Fibroblast of pulmonary artery (primary cell): ENCODE data around the gene DEPDC5.

Source experiments
- DNase-seq: peaks from one replicate; pipeline ENCODE4 v3.0.0-alpha.2; 2010; ENCODE audit warnings: low read depth
- H3K4me3 ChIP-seq: replicated peaks from 2 replicates; pipeline ENCODE4 v1.5.1; 2011; ENCODE audit warnings: low read depth, mild to moderate bottlenecking, control low read depth, low read length, moderate library complexity
- CTCF ChIP-seq: IDR thresholded peaks from 2 replicates; pipeline ENCODE4 v1.5.1; 2011; ENCODE audit warnings: mild to moderate bottlenecking, control low read depth, low read length, inconsistent platforms; ENCODE audit errors: missing control alignments

DEPDC5 gene

DNA sequence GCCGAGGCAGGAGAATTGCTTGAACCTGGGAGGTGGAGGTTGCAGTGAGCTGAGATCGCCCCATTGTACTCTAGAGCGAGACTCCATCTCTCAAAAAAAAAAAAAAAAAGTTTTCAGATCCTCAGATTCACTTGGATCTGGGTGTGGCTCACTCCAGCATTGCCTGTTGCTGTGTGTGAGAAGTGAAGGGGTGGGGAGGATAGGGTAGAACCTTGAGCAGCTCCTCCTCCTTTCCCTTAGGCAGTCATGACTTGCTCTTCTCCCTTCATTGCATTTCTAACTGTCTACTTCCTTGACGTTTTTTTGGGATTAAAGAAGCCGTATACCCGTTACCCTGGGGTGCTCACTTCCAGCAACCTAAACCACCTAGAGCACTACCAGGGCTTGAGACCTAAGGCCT, 127.4 kb downstream of the DEPDC5 start:
- TF ChIP-seq CTCF, result no peak
- H3K4me3 ChIP-seq, result no peak overlapping the region
- no peak for DNase-seq

GRCh38 chr22:31881865-31882264, 128.0 kb downstream of the DEPDC5 start:
- DNase-seq, result no peak
- TF ChIP-seq CTCF, result no peak
- no peak overlapping the region for H3K4me3 ChIP-seq

DNA sequence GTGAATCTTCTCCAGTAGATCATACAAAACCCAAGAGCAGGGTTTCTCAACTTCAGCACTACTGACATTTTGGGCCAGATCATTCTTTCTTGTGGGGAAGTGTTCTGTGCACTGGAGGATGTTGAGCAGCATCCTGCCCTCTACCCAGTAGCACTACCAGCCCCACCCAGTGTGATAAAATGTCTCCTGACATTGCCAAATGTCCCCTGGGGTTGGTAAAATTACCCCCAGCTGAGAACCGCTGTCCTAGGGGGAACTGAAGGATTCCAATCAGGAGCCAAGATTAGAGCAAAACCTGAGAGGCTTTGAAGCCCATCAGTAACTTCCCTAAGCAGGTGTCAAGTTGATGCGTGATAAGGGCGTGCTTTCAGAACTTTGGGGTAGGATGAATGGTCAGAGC, 129.2 kb downstream of the DEPDC5 start:
- DNase-seq, result no peak
- no peak overlapping the region for H3K4me3 ChIP-seq
- no peak for TF ChIP-seq CTCF

DNA sequence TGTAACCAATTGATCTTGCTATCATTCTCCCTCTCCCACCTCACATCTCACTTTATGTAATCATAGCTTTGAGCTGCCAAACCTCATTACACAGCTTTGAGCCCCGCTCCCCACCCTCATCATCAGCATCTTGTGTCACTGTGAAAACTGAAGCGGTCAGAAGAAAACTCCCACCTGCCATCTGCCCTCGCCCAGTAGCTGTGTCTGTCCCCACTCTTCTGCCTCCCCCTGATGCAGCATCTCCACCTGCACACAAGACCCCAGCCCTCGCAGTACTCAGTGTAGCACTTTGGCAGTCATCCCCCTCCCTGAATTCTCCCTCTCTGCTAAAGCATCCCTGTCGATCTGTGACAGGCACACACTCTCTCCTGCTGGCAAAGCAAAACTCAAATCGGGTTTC, 130.2 kb downstream of the DEPDC5 start:
- no peak for DNase-seq
- TF ChIP-seq CTCF, result no peak
- no peak overlapping the region for H3K4me3 ChIP-seq

- DNase-seq, result no peak
- no peak overlapping the region for H3K4me3 ChIP-seq
- TF ChIP-seq CTCF, result no peak
These were observed 137.7 kb downstream of the DEPDC5 start for GRCh38 chr22:31891366-31892079.

DNA sequence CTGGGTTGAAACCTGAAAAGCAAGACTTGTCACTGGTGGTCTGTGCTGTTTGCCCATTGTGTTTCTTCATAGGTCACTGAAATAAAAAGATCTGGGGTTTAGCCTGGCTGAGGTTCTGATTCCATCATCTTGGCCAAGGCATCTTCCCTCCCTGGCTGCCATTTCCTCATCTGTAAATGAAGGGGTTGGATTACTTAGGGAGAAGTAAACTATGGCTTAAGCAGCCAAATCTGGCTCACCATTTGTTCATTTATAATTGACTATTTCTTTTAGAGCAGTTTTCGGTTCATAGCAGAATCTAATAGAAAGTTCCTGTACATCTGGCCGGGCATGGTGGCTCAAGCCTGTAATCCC, 138.2 kb downstream of the DEPDC5 start:
- H3K4me3 ChIP-seq, result no peak overlapping the region
- DNase-seq, result no peak
- TF ChIP-seq CTCF, result no peak

DNA sequence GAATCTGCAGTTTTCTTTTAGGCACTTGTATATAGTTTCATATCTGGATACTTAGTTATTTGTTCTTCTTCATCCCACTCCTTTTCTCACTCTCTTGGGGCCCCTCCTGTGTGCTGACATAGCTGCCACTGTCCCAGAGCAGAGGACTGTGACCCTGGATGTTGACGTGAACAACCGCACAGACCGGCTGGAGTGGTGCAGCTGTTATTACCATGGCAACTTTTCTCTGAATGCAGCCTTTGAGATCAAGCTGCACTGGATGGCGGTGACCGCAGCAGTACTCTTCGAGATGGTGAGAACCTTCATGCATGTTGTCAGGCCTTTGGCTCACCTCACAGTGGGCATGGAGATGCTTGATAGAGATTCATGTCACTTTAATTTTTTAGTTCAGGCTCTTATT, 139.6 kb downstream of the DEPDC5 start:
- no peak for DNase-seq
- no peak overlapping the region for H3K4me3 ChIP-seq
- TF ChIP-seq CTCF, result no peak
